ENCODE results near the gene FAM3D.

Gene FAM3D

DNA sequence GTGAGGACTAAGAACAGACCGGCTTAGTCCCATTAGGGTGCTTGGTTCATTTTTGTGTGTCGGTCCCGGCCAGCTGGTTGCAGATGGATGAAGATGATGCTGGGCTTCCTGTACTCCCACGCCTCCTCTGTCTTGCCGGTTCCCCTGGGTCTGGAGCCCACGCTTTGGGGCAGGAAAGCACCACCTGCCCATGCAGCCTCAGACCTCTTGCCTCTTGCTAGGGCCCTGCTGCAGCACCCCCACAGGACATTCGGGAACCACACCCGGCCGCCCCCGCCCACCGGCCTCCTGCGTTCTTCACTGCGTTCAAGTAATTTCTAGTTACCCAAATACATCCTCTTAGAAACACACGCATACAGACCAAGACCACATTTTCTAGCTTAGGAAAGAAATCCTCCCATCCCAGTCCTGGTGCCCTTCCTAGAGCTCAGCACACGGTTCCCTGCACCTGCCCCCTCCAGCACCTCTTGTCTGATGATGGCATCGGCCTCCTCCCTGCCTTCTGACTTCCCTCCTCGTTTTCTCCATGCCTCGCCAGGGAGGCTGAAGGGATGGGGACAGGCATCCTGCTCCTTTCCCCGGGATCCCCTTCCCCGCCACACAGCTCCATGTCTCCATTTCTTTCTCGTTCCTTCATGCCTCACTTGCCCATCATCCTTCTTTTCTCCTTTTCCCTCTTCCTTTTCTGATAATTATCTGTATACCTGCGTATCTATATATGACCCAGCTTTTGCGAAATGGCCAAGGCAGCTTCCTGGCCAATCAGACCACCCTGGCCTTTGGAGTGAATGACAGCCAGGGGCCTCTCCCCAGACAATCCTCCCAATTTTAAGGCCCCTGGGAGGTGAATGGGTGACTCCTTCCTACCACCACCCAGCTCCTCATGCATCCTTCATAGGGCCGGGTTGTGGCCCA lies 30.9 kb downstream of the FAM3D start:
- TF ChIP-seq, protein P1, sequence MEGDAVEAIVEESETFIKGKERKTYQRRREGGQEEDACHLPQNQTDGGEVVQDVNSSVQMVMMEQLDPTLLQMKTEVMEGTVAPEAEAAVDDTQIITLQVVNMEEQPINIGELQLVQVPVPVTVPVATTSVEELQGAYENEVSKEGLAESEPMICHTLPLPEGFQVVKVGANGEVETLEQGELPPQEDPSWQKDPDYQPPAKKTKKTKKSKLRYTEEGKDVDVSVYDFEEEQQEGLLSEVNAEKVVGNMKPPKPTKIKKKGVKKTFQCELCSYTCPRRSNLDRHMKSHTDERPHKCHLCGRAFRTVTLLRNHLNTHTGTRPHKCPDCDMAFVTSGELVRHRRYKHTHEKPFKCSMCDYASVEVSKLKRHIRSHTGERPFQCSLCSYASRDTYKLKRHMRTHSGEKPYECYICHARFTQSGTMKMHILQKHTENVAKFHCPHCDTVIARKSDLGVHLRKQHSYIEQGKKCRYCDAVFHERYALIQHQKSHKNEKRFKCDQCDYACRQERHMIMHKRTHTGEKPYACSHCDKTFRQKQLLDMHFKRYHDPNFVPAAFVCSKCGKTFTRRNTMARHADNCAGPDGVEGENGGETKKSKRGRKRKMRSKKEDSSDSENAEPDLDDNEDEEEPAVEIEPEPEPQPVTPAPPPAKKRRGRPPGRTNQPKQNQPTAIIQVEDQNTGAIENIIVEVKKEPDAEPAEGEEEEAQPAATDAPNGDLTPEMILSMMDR (IDR thresholded peaks at IDR 0.05), result no peak

DNA sequence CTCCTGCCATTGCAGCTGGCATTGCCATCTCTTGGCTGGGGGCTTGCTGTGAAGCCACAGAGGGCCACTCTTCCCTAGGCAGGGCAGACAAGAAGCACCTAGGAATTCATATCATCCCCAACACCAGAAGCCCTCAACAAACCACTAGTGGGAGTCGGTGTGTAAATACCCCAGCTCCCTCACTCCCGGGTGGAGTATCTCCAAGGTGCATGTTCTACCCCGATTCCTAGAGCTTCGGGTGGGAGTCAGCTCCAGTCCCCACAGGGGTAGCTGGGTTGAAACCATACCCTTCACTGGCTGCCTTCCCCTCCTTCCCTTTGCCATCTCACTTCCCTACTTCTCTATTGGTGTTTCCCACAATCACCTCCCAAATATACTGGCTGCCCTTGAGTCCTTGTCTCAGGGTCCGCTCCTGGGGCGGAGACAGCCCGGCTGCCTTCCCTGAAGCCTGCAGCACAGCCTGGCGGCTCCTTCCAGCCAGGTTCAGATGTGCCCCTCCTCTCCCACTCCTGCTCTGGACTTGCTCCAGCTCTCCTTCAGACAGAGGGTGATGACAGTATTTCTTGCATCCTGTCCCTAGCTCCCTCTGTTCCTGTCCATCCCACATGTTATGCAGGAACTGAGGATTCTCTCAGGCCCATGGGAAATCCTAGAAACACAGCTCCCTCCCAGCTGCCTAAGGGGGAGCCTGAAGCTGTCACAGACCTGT lies 33.3 kb downstream of the FAM3D start:
- TF ChIP-seq, protein P1 (IDR thresholded peaks at IDR 0.05), result no peak

DNA sequence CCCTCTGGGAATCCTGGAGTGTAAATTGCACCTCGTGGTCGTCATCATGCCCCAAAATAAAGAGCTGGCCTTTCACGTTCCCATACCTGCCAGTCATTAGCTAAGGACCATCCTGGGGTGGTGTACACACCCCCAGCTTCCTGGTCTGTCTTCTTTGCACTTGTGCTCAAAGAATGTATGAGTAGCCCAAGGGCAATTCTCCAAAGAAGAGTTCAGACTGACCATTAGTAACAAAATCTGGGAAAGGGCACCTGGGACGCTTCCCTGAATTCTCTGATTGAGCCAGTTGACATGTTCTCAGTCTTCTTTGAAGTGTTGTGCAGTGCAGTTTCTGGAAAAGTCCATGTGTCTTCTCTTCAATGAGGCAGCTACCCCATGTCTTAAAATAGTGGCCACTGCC lies 34.8 kb downstream of the FAM3D start:
- TF ChIP-seq, protein P1 (IDR thresholded peaks at IDR 0.05), result no peak

DNA sequence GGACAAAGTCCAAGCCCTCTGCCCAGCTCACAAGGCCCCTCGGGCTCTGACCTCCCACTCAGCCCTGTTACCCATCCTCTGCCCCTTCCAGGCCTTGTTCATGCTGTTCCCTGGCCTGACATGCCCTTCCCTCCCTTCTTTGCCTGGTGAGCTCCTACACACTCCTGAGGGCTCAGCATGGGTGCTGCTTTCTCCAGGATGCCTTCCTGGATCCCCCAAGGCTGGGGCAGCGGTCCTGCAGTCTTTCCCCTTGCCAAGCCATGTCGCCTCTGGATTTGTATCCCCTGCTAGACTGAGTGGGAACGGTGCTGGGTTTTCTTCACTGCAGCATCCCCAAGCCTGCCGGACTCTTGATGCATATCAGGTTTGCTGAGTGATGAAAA lies 35.9 kb downstream of the FAM3D start:
- TF ChIP-seq, protein P1 (IDR thresholded peaks at IDR 0.05), result no peak

DNA sequence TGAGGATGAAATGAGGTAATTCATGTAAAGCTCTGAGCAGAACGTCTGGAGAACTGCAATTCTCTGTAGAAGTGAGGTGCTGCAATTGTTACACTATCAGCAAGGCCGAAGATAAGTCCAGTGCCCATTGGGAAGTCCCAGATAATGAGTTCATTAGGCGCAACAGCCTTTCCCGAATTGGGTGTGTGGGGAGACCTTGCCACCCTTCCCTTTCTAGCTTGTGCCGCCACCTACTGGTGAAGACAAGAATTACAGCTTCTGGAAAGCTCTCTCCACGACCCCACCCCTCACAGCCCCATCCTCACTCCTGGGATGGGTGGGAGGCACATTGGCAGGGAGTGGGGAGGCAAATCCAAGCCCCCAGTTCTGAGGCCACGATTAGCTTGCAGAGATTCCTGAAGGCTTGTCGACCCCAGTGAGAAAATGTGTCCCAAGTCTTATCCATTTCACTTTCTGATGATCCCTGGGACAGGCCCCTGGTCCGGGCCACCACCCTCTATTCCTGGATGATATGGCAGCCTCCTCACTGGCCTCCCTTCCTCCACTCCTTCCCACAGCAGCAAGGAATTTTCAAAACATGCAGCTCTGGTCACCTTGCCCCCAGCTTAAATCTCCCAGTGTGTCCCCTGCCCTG lies 36.4 kb downstream of the FAM3D start:
- TF ChIP-seq, protein P1 (IDR thresholded peaks at IDR 0.05), result peak; percentile 91

DNA sequence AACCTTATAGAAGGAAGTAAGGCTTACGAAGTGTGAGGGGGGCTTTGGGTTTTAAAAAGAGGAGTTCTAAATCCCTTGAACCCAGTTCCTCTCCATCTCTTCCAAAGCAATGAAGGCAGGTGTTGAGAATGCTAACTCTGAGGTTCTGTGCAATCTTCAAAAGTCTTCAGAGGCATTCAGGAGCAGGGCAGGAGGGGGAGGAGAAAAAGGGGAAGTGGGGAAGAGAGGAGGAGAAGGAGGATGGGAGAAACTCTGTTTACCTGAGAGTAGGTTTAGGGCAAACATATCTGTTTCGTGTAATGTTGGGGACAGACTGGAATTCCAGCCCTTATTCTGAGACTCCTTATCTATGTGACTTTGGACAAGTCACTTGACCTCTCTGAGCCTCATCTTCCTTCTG lies 36.9 kb downstream of the FAM3D start:
- TF ChIP-seq, protein P1 (IDR thresholded peaks at IDR 0.05), result no peak

DNA sequence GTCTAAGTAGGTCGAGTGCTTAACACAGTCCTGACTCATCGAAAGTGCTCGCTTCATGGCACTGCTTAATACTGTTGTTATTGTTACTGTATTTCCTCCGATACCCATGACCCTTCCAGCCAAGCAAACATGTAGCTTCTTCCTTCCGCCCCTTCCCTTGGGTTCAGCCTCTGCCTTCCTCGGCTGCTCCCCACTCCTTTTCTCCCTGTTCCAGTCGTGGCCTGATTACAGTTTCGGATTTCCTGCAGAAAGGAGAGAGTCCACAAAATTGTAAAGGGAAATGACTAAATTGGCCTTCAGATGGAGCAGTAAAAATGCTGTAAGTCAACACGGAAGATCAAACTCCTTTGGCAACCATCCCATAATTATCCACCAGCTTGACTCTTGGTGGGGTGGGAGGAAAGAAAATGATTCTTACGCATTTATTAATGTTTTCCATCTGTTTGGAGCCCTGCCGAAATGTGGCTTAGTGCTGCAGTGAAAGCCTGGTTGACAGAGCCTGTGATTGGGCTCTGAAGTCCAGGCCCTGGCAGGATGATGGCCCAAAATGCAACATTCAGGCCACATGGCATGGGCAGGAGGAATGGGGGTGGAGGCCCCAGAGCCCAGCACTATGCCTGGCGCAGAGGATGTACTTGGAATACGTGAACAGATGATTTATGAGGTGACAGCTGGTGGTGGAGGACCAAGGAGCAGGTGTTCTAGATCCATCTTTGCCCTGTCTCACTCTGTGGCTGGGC lies 37.6 kb downstream of the FAM3D start:
- TF ChIP-seq, protein P1 (IDR thresholded peaks at IDR 0.05), result no peak

Measured in LNCAP (cell line).